Measurements from ENCODE around the gene LRMDA. TPM values are rescaled to one million over a fixed set of nuclear protein-coding genes. Genes with fewer than 3 reads are reported as not detected.

Gene LRMDA
- total RNA-seq, 4 donors from 2014 or later, result 7.3 to 20.1 (median 8.4) TPM

- Histone ChIP-seq H3K27me3 (no peaks in the 10 kb centered on the region), H3K9me3 (no peaks in the 10 kb centered on the region), H3K4me1 (peaks cover 5 to 44% (median 23%) of the 10 kb centered on the region in 3 donors), H3K36me3 (no peaks in the 10 kb centered on the region), H3K4me3 (no peak overlapping the region), H3K27ac (no peak overlapping the region)
- 93 to 94% methylated on average over 3 to 4 of the region's 4 CpGs for WGBS, 2 donors (ENCODE audit: low coverage in 1 of 2)
- ATAC-seq, result no peak
- TF ChIP-seq POLR2A (IDR thresholded peaks at IDR 0.05) (no peak), EP300 (IDR thresholded peaks at IDR 0.05) (no peak), POLR2AphosphoS5 (IDR thresholded peaks at IDR 0.05) (no peak)
- TF ChIP-seq, protein P1, sequence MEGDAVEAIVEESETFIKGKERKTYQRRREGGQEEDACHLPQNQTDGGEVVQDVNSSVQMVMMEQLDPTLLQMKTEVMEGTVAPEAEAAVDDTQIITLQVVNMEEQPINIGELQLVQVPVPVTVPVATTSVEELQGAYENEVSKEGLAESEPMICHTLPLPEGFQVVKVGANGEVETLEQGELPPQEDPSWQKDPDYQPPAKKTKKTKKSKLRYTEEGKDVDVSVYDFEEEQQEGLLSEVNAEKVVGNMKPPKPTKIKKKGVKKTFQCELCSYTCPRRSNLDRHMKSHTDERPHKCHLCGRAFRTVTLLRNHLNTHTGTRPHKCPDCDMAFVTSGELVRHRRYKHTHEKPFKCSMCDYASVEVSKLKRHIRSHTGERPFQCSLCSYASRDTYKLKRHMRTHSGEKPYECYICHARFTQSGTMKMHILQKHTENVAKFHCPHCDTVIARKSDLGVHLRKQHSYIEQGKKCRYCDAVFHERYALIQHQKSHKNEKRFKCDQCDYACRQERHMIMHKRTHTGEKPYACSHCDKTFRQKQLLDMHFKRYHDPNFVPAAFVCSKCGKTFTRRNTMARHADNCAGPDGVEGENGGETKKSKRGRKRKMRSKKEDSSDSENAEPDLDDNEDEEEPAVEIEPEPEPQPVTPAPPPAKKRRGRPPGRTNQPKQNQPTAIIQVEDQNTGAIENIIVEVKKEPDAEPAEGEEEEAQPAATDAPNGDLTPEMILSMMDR (IDR thresholded peaks at IDR 0.05), result no peak
Observed at GRCh38 chr10:75466001-75466400, 34.6 kb downstream of the LRMDA start.

DNA sequence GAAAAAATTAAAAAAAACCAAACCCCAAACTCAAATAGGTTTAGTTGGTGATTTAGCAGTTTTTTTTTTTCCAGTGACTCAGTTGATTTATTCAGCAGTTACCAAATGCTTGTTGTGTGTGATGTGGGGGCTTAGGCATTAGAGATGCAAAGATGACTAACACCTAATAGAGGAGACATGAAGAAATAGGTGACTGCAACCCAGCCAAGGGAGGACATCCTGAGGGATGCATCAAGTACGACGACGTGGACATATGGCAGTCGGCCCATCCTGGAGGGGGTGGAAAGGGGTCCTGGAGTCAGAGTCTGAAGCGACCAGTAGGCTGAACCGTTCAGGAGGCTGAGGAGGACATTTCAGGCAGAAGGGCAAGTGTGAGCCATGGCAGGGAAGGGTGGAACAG lies 35.5 kb downstream of the LRMDA start:
- Histone ChIP-seq H3K27me3 (no peaks in the 10 kb centered on the region), H3K4me3 (no peak overlapping the region), H3K27ac (no peak overlapping the region), H3K4me1 (peaks cover 5 to 53% (median 23%) of the 10 kb centered on the region in 3 donors), H3K36me3 (no peaks in the 10 kb centered on the region), H3K9me3 (no peaks in the 10 kb centered on the region)
- WGBS, 2 donors (ENCODE audit: low coverage in 1 of 2), result 98% methylated on average over 6 of the region's 6 CpGs; no CpG with 5 or more reads in 1 of the 2 donors
- TF ChIP-seq, protein P1 (IDR thresholded peaks at IDR 0.05), result no peak
- TF ChIP-seq EP300 (IDR thresholded peaks at IDR 0.05) (no peak), POLR2A (IDR thresholded peaks at IDR 0.05) (no peak), POLR2AphosphoS5 (IDR thresholded peaks at IDR 0.05) (no peak)
- no peak for ATAC-seq

DNA sequence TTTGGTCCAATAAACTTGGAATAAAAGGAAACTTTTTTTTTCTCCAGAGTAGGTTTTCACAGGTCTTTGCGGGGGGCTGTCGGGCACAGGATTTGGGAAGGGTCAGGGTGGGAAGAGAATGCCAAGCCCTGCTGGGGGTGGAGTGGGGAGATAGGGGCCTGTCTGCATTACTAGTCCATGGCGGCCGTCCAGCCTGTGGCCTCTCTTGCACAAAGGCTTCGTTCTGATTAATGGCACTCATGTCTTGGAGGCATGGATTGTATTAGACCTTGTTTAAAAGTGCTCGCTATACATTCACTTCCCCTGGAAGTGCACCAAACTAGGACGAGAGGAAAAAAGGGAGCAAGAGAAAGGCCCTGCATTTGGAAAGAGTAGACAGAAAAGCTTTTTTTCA lies 37.2 kb downstream of the LRMDA start:
- H3K36me3 ChIP-seq, result no peaks in the 10 kb centered on the region
- 55 to 57% methylated on average over 3 to 6 of the region's 7 CpGs for WGBS, 2 donors (ENCODE audit: low coverage in 1 of 2)
- H3K27ac ChIP-seq, result peak overlapping the region in 1 of 4 donors; percentile 55
- ATAC-seq, result no peak
- H3K9me3 ChIP-seq, result no peaks in the 10 kb centered on the region
- TF ChIP-seq, protein P1 (IDR thresholded peaks at IDR 0.05), result no peak
- TF ChIP-seq EP300 (IDR thresholded peaks at IDR 0.05), result no peak
- TF ChIP-seq POLR2AphosphoS5 (IDR thresholded peaks at IDR 0.05), result no peak
- no peak for TF ChIP-seq POLR2A (IDR thresholded peaks at IDR 0.05)
- peaks cover 5 to 55% (median 23%) of the 10 kb centered on the region in 3 donors for H3K4me1 ChIP-seq
- H3K27me3 ChIP-seq, result no peaks in the 10 kb centered on the region
- no peak overlapping the region for H3K4me3 ChIP-seq

DNA sequence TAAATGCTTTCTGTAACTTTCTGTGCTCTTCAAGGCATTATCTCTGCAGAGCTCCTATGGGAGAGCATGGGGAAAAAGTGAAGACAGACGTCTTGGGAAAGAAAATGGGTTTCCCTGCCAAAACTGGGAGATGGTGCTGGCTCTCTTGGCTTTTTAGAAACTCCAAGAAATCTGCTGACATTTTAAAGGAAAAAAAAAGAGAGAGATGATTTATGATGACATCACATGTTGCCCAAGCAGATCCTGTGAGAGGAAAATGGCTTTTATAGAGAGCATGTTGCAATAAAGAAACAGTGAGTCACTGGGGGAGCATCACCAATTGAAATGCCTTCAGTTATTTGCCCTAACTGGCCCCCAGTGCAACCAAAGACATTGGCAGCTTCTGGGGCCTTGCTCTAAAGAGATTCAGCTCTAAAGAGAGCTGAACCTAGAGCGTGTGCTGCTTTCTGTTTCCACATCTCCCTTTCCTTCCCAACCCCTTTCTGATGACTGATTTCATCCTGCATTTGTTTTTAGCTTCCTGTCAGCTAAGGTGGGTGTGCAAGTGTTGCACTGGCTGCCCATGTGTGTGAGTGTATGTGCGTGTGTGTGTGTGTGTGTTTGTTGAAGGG lies 37.7 kb downstream of the LRMDA start:
- H3K4me3 ChIP-seq, result no peak overlapping the region
- WGBS, 2 donors (ENCODE audit: low coverage in 1 of 2), result 20 to 45% methylated on average over 2 to 3 of the region's 3 CpGs
- ATAC-seq, result peak; percentile 91
- H3K36me3 ChIP-seq, result no peaks in the 10 kb centered on the region
- H3K27me3 ChIP-seq, result no peaks in the 10 kb centered on the region
- TF ChIP-seq POLR2A (IDR thresholded peaks at IDR 0.05) (no peak), POLR2AphosphoS5 (IDR thresholded peaks at IDR 0.05) (peak; percentile 95)
- TF ChIP-seq, protein P1 (IDR thresholded peaks at IDR 0.05), result no peak
- H3K4me1 ChIP-seq, result peaks cover 5 to 55% (median 23%) of the 10 kb centered on the region in 3 donors
- no peaks in the 10 kb centered on the region for H3K9me3 ChIP-seq
- H3K27ac ChIP-seq, result peak overlapping the region in 3 of 4 donors; percentile 22 to 64 (median 55)

- Histone ChIP-seq H3K4me3 (no peak overlapping the region), H3K27ac (peak overlapping the region in 1 of 4 donors; percentile 10), H3K27me3 (no peaks in the 10 kb centered on the region), H3K9me3 (no peaks in the 10 kb centered on the region), H3K36me3 (no peaks in the 10 kb centered on the region), H3K4me1 (peaks cover 5 to 56% (median 23%) of the 10 kb centered on the region in 3 donors)
- ATAC-seq, result peak; percentile 29
- WGBS, 2 donors (ENCODE audit: low coverage in 1 of 2), result 48% methylated on average over 3 of the region's 4 CpGs; no CpG with 5 or more reads in 1 of the 2 donors
- TF ChIP-seq, protein P1 (IDR thresholded peaks at IDR 0.05), result no peak
- no peak for TF ChIP-seq EP300 (IDR thresholded peaks at IDR 0.05)
- TF ChIP-seq POLR2A (IDR thresholded peaks at IDR 0.05), result no peak
- no peak for TF ChIP-seq POLR2AphosphoS5 (IDR thresholded peaks at IDR 0.05)
Observed at GRCh38 chr10:75470901-75471300, 39.5 kb downstream of the LRMDA start.
